Measurements from ENCODE around the gene HEPACAM2.
A peak's percentile ranks its signal among the peaks of the same experiment; 100 is the strongest.

DNA sequence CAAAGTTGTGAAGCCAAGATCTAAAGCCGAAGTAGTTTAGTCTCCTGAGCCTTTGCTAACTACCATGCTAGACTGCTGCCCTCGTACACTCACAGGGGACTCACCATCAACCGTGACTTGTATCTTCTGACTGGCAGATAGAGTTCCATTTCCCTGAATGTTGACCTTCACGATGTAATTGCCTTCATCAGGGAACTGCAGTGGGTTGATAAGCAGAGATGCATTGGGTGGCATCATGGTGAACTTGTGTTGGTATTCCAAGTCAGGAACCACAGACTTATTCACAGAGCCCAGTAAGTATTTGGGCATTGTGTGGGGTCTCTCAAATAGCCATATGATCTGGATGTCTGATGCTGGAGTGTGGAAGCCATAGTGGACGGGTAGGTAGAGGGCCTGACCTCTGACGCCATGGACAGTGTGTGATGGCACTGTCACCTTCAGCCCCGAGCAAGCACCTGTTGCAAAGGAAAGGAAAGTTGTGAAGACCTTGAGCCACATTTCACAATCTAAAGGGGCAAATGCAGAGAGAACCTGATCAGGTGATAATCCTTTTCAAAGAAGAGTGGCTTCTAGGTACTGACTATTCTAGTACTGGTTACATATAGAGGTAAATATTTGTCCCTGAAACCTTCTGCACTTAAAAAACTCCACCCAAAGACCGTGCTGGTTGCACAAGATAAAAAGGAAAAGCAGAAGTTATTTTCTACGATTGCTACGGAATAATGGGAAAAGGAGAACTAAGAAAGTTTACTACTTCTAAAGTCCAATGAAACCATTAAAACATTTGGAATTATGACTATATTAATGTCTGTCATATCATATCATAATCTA is 7.1 kb downstream of the HEPACAM2 start:
- TF ChIP-seq POLR2A (IDR thresholded peaks at IDR 0.05; ENCODE audit: low read length) (peak; percentile 33), GATA1 (IDR thresholded peaks at IDR 0.05; ENCODE audit: low read depth, low read length) (no peak)
